Osteocyte (in vitro differentiated cells): ENCODE results near the gene CTDSP1. TPM values are rescaled to one million over a fixed set of nuclear protein-coding genes. Genes with fewer than 3 reads are reported as not detected.

Experiments used
- DNase-seq: peaks from one replicate; pipeline ENCODE4 v3.0.0; 2021; ENCODE audit warnings: mixed read lengths; ENCODE audit not compliant: unreplicated experiment; ENCODE audit errors: extremely low spot score
- H3K27ac Mint-ChIP-seq: one replicate; pipeline ENCODE4 v1.8.0; 2021; ENCODE audit warnings: mild to moderate bottlenecking, mixed read lengths; ENCODE audit not compliant: unreplicated experiment
- H3K27me3 Mint-ChIP-seq: one replicate; pipeline ENCODE4 v1.8.0; 2021; ENCODE audit warnings: mixed read lengths; ENCODE audit not compliant: unreplicated experiment
- H3K36me3 Mint-ChIP-seq: one replicate; pipeline ENCODE4 v1.8.0; 2021; ENCODE audit warnings: mixed read lengths; ENCODE audit not compliant: unreplicated experiment
- H3K4me1 Mint-ChIP-seq: one replicate; pipeline ENCODE4 v1.8.0; 2021; ENCODE audit warnings: mixed read lengths; ENCODE audit not compliant: unreplicated experiment
- H3K4me3 Mint-ChIP-seq: one replicate; pipeline ENCODE4 v1.8.0; 2021; ENCODE audit warnings: mild to moderate bottlenecking, moderate library complexity, mixed read lengths; ENCODE audit not compliant: unreplicated experiment
- H3K9me3 Mint-ChIP-seq: one replicate; pipeline ENCODE4 v1.8.0; 2021; ENCODE audit warnings: mixed read lengths; ENCODE audit not compliant: unreplicated experiment
- CTCF ChIP-seq: fragments of 200-600 bp; sonication (generic); IDR thresholded peaks from 2 replicates; pipeline ENCODE4 v1.5.0; 2021; ENCODE audit warnings: antibody characterized with exemption, mild to moderate bottlenecking, moderate library complexity
- total RNA-seq: library from RNA; stranded (reverse); gene quantifications from 2 replicates; pipeline ENCODE4 v1.2.1, GENCODE V29; 2021

The CTDSP1 gene
- total RNA-seq, 1 donor from 2014 or later: 131 TPM

GRCh38 chr2:218438596-218438995 is 38.9 kb downstream of the CTDSP1 start:
- no peaks in the 10 kb centered on the region for H3K9me3 Mint-ChIP-seq
- H3K4me1 Mint-ChIP-seq: no peaks in the 10 kb centered on the region
- no peaks in the 10 kb centered on the region for H3K27me3 Mint-ChIP-seq
- DNase-seq: no peak
- no peak overlapping the region for H3K27ac Mint-ChIP-seq
- H3K36me3 Mint-ChIP-seq: no peaks in the 10 kb centered on the region
- no peak for TF ChIP-seq CTCF
- H3K4me3 Mint-ChIP-seq: no peak overlapping the region

- Mint-ChIP-seq H3K36me3 (peaks cover 10% of the 10 kb centered on the region), H3K27ac (no peak overlapping the region), H3K4me3 (no peak overlapping the region), H3K27me3 (no peaks in the 10 kb centered on the region), H3K4me1 (peaks cover 5% of the 10 kb centered on the region), H3K9me3 (no peaks in the 10 kb centered on the region)
- DNase-seq: no peak
- no peak for TF ChIP-seq CTCF
These were observed 45.2 kb downstream of the CTDSP1 start for GRCh38 chr2:218444692-218445357.

- TF ChIP-seq CTCF: no peak
These were observed 45.9 kb downstream of the CTDSP1 start for GRCh38 chr2:218445602-218446001.

GRCh38 chr2:218446547-218446946 is 46.9 kb downstream of the CTDSP1 start:
- Mint-ChIP-seq H3K27me3 (no peaks in the 10 kb centered on the region), H3K27ac (no peak overlapping the region), H3K4me1 (peaks cover 5% of the 10 kb centered on the region), H3K9me3 (no peaks in the 10 kb centered on the region), H3K4me3 (no peak overlapping the region), H3K36me3 (peaks cover 10% of the 10 kb centered on the region)
- no peak for DNase-seq
- no peak for TF ChIP-seq CTCF

More at GRCh38 chr2:218445602-218446001, 45.9 kb downstream of the CTDSP1 start:
- DNase-seq: no peak
- Mint-ChIP-seq H3K4me3 (no peak overlapping the region), H3K9me3 (no peaks in the 10 kb centered on the region), H3K27me3 (no peaks in the 10 kb centered on the region), H3K4me1 (peaks cover 5% of the 10 kb centered on the region), H3K27ac (no peak overlapping the region), H3K36me3 (peaks cover 10% of the 10 kb centered on the region)

- no peak overlapping the region for H3K27ac Mint-ChIP-seq
- no peaks in the 10 kb centered on the region for H3K9me3 Mint-ChIP-seq
- peaks cover 10% of the 10 kb centered on the region for H3K36me3 Mint-ChIP-seq
- H3K4me1 Mint-ChIP-seq: peaks cover 5% of the 10 kb centered on the region
- DNase-seq: no peak
- no peak for TF ChIP-seq CTCF
- H3K4me3 Mint-ChIP-seq: no peak overlapping the region
- no peaks in the 10 kb centered on the region for H3K27me3 Mint-ChIP-seq
These were observed 47.4 kb downstream of the CTDSP1 start for GRCh38 chr2:218447072-218447471.
